Heart left ventricle (tissue), 13 donors: ENCODE data around the gene MAML3.

Experiments
- POLR2A ChIP-seq, 2 donors: fragments of 450-650 bp; IDR thresholded peaks; one replicate each; pipeline ENCODE4 v1.6.1; 2017; ENCODE audit warnings: antibody characterized with exemption in 2 of 2, mild to moderate bottlenecking in 2 of 2, moderate library complexity in 2 of 2
- TF ChIP-seq, protein P1 (sequence below), 12 donors: fragments of 200-600 bp; sonication (generic) in 4 of 12; IDR thresholded peaks; one replicate each; pipeline versions ENCODE4 v1.5.0 to v1.8.0; 2018 to 2022; ENCODE audit warnings: antibody characterized with exemption in 12 of 12, mild to moderate bottlenecking in 5 of 12
- donor health status: ischemic (EF 13 %, LVEDD 7.1; RV severe dilation, severe dysfunction).
- donor health status: DM: no; HTN: yes; CAD: no.
- donor health status: DM: no; HTN: no; CAD: no.
- donor health status: ischemic (EF 25% LVEDD 6.9; RV normal size, moderate dysfunction).
- donor health status: ischemic (EF 25% LVEDD 5.7; RV mildly dilated, moderate dysfunction).
- donor health status: ischemic (EF 35%, LVEDD 5.7; RV mildly dilated, moderate dysfunction).
- donor health status: nonischemic (EF 11% LVEDD 7.7; RV severe dilation, severe dysfunction).
- donor health status: DM: yes; HTN: yes; CAD: no.
- donor health status: PGD.
- donor health status: ischemic (EF 29% LVEDD 5.4; RV normal size, mild dysfunction).
- donor health status: nonischemic (EF 23%, LVEDD 6.1; RV moderate dilation, normal function).

DNA sequence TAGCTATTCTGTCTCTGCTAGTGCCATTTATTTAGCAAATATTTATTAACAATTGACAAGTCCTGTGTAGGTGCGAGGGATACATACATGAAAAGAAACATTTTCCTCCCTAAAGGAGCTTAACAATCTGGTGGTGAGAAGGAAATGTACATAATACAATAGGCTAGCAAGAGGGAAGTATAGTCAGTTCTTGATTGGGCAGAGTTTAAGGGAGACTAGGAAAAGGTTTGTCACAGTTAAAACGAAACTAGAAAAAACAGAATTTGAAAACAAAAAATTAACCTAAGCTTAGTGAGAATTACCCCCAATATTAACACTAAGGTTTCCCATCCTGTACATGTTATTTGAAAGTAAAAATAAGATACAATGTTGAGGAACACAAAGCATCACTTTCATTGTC lies 8.6 kb upstream of the MAML3 start:
- TF ChIP-seq POLR2A (IDR thresholded peaks at IDR 0.05) = no peak
- TF ChIP-seq, protein P1, sequence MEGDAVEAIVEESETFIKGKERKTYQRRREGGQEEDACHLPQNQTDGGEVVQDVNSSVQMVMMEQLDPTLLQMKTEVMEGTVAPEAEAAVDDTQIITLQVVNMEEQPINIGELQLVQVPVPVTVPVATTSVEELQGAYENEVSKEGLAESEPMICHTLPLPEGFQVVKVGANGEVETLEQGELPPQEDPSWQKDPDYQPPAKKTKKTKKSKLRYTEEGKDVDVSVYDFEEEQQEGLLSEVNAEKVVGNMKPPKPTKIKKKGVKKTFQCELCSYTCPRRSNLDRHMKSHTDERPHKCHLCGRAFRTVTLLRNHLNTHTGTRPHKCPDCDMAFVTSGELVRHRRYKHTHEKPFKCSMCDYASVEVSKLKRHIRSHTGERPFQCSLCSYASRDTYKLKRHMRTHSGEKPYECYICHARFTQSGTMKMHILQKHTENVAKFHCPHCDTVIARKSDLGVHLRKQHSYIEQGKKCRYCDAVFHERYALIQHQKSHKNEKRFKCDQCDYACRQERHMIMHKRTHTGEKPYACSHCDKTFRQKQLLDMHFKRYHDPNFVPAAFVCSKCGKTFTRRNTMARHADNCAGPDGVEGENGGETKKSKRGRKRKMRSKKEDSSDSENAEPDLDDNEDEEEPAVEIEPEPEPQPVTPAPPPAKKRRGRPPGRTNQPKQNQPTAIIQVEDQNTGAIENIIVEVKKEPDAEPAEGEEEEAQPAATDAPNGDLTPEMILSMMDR (IDR thresholded peaks at IDR 0.05) = no peak
